ENCODE data around the gene SUN2. TPM values are rescaled to one million over a fixed set of nuclear protein-coding genes. Genes with fewer than 3 reads are reported as not detected.

Gene SUN2
- total and polyA plus RNA-seq, 7 donors: 57.6 to 152 (median 101) TPM

DNA sequence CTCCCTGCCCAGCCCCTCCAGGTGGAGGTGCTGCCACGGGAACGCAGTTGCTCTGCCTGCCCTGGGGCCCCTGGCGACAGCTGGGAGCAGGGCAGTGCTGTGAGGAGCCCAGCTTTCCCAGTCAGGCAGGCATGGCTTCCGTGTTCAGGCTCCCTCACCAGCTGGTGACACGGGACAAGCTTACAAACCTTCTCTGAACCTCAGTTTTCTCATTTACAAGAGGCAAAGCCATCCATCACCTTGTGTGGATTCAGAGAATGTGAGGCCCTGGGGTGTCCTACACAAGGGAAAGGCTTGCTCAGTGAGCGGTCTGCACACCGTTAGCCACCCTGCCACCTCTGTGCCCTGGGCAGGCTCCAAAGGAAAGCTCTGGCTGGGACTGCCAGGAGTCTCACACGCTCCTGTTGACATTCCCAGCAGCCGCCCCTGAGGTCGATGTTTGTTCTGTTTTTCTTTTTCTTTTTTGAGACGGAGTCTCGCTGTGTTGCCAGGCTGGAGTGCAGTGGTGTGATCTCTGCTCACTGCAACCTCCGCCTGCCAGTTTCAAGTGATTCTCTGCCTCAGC is 23.5 kb downstream of the SUN2 start:
- Histone ChIP-seq H3K36me3 (ENCODE audit: insufficient read depth in 1 of 2, low read depth in 1 of 2) (peaks cover 3 to 76% of the 10 kb centered on the region in 2 donors), H3K4me1 (peaks cover 41% of the 10 kb centered on the region), H3K27me3 (ENCODE audit: insufficient read depth in 3 of 3, low read length in 2 of 3) (no peaks in the 10 kb centered on the region), H3K9me3 (no peaks in the 10 kb centered on the region), H3K27ac (peak overlapping the region; percentile 79), H3K4me3 (no peak overlapping the region)
- 27 to 52% (median 37%) methylated on average over 13 of the region's 13 CpGs for WGBS, 3 donors
- intact Hi-C loops (cut with DNase I): no loop called here
- peak in 1 of 4 donors; percentile 14 for ATAC-seq
- peak in 1 of 2 donors; percentile 63 for DNase-seq
- TF ChIP-seq, protein P1, sequence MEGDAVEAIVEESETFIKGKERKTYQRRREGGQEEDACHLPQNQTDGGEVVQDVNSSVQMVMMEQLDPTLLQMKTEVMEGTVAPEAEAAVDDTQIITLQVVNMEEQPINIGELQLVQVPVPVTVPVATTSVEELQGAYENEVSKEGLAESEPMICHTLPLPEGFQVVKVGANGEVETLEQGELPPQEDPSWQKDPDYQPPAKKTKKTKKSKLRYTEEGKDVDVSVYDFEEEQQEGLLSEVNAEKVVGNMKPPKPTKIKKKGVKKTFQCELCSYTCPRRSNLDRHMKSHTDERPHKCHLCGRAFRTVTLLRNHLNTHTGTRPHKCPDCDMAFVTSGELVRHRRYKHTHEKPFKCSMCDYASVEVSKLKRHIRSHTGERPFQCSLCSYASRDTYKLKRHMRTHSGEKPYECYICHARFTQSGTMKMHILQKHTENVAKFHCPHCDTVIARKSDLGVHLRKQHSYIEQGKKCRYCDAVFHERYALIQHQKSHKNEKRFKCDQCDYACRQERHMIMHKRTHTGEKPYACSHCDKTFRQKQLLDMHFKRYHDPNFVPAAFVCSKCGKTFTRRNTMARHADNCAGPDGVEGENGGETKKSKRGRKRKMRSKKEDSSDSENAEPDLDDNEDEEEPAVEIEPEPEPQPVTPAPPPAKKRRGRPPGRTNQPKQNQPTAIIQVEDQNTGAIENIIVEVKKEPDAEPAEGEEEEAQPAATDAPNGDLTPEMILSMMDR (IDR thresholded peaks at IDR 0.05): no peak

DNA sequence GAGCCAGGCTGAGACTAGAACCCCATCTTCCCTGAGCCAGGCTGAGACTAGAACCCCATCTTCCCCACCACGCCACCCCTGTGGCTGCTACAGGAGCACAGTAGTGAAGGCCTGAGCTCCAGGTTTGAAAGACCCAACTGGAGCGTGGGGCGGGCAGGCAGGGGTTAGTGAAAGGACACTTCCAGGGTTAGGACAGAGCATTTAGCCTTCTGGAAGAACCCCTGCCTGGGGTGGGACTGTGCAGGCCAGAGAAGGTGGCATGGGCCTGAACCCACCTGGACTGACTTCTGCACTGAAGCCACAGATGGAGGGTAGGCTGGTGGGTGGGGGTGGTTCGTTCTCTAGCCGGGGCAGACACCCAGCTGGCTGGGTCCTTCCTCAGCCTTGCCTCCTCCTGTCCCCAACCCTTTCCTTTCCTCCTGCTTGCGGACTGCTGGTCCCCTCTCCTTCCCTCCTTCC is 24.1 kb downstream of the SUN2 start:
- H3K36me3 ChIP-seq (ENCODE audit: insufficient read depth in 1 of 2, low read depth in 1 of 2): peaks cover 3 to 76% of the 10 kb centered on the region in 2 donors
- TF ChIP-seq, protein P1 (IDR thresholded peaks at IDR 0.05): no peak
- H3K27ac ChIP-seq: peak overlapping the region; percentile 79
- H3K27me3 ChIP-seq (ENCODE audit: insufficient read depth in 3 of 3, low read length in 2 of 3): no peaks in the 10 kb centered on the region
- H3K4me1 ChIP-seq: peaks cover 41% of the 10 kb centered on the region
- intact Hi-C loops (cut with DNase I): no loop called here
- DNase-seq: peak in 1 of 2 donors; percentile 53
- ATAC-seq: no peak
- H3K9me3 ChIP-seq: no peaks in the 10 kb centered on the region
- WGBS, 3 donors: 65 to 89% (median 79%) methylated on average over 4 to 6 of the region's 6 CpGs
- H3K4me3 ChIP-seq: no peak overlapping the region

DNA sequence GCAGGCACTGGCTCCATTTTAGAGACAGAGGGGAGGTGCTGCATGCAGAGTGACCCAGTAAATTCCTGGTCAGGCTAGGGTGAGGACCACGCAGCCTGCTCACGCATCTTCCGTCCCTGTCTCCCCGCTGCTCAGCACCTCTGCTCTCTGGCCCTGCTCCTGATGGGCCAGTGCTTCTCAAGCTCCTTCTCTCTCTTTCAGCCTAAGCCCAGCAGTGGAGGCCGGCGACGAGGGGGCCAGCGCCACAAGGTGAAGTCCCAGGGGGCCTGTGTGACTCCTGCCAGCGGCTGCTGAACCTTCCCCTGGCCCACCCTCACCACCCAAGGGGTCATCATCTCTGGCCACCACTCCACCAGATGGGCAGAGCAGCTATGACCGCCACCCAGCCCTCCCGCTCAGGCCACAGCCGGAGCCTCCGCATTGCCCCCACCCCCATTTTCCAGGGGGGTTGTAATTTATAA is 25.4 kb downstream of the SUN2 start:
- ATAC-seq: no peak
- H3K36me3 ChIP-seq (ENCODE audit: insufficient read depth in 1 of 2, low read depth in 1 of 2): peaks cover 6 to 76% of the 10 kb centered on the region in 2 donors
- TF ChIP-seq, protein P1 (IDR thresholded peaks at IDR 0.05): no peak
- no peak overlapping the region for H3K4me3 ChIP-seq
- peaks cover 38% of the 10 kb centered on the region for H3K4me1 ChIP-seq
- intact Hi-C loops (cut with DNase I): no loop called here
- no peaks in the 10 kb centered on the region for H3K9me3 ChIP-seq
- DNase-seq: peak in 1 of 2 donors; percentile 44
- WGBS, 3 donors: 93 to 97% (median 94%) methylated on average over 13 of the region's 13 CpGs
- no peak overlapping the region for H3K27ac ChIP-seq
- no peaks in the 10 kb centered on the region for H3K27me3 ChIP-seq (ENCODE audit: insufficient read depth in 3 of 3, low read length in 2 of 3)

DNA sequence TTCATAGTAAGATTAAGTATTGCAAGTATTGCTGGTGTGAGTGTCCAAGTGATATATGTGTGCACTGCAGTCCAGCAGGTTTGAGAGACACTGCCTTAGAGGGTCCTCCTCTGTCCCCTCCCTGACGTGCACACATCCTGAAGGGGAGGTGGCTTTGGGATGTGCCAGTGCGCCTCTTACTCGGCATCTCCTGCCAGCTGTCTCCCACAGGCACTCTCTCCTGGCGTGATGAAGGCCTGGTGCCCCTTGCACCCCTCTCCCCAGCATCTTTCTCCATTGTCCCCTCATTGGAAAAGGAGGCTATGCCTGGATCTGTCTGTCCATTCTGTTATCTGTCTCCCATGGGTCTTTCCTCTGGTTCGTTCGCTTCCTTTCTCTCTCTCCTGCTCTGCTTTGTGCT is 25.9 kb downstream of the SUN2 start:
- DNase-seq (peak in 1 of 2 donors; percentile 28), ATAC-seq (no peak)
- no peak overlapping the region for H3K4me3 ChIP-seq
- intact Hi-C loops (cut with DNase I): no loop called here
- H3K36me3 ChIP-seq (ENCODE audit: insufficient read depth in 1 of 2, low read depth in 1 of 2): peaks cover 6 to 76% of the 10 kb centered on the region in 2 donors
- TF ChIP-seq, protein P1 (IDR thresholded peaks at IDR 0.05): no peak
- peaks cover 33% of the 10 kb centered on the region for H3K4me1 ChIP-seq
- 80 to 88% (median 84%) methylated on average over 6 of the region's 6 CpGs for WGBS, 3 donors
- H3K27me3 ChIP-seq (ENCODE audit: insufficient read depth in 3 of 3, low read length in 2 of 3): no peaks in the 10 kb centered on the region
- no peaks in the 10 kb centered on the region for H3K9me3 ChIP-seq
- H3K27ac ChIP-seq: no peak overlapping the region

All from psoas muscle (tissue), 8 donors.